HL-60 (cell line): Measurements from ENCODE around the gene PRR15L.

Source experiments
- DNase-seq, 2 experiments: peaks; one replicate each; pipeline ENCODE4 v3.0.0-alpha.2; 2010 to 2020; ENCODE audit warnings: low read depth in 1 of 2, low spot score in 1 of 2
- H3K27ac ChIP-seq: fragments of 250-450 bp; sonication (Bioruptor Pico); replicated peaks from 2 replicates; pipeline ENCODE4 v1.5.1; 2020; ENCODE audit warnings: mild to moderate bottlenecking, moderate library complexity
- H3K27me3 ChIP-seq: fragments of 250-450 bp; sonication (Bioruptor Pico); 2 replicates; pipeline ENCODE4 v1.5.1; 2021; ENCODE audit warnings: mild to moderate bottlenecking, moderate library complexity; ENCODE audit not compliant: insufficient read depth, poor library complexity, severe bottlenecking
- H3K4me3 ChIP-seq: replicated peaks from 2 replicates; pipeline ENCODE4 v1.5.1; 2011; ENCODE audit warnings: mild to moderate bottlenecking, control low read depth, low read length; ENCODE audit not compliant: insufficient read depth
- CTCF ChIP-seq: IDR thresholded peaks from one replicate; pipeline ENCODE4 v1.5.1; 2011; ENCODE audit warnings: low read length, control low read depth, inconsistent platforms; ENCODE audit not compliant: insufficient read depth
- GABPA ChIP-seq: IDR thresholded peaks from 2 replicates; pipeline ENCODE4 v1.6.1; 2012; ENCODE audit warnings: low read depth
- POLR2AphosphoS5 ChIP-seq: IDR thresholded peaks from 2 replicates; pipeline ENCODE4 v1.6.1; 2012; ENCODE audit warnings: low read depth
- REST ChIP-seq: IDR thresholded peaks from 2 replicates; pipeline ENCODE4 v1.6.1; 2012; ENCODE audit warnings: low read depth; ENCODE audit not compliant: insufficient replicate concordance
- SPI1 ChIP-seq: IDR thresholded peaks from 2 replicates; pipeline ENCODE4 v1.6.1; 2012; ENCODE audit warnings: low read depth, mild to moderate bottlenecking, borderline replicate concordance

PRR15L gene

GRCh38 chr17:47914306-47914948, 43.3 kb downstream of the PRR15L start:
- no peak overlapping the region for H3K4me3 ChIP-seq
- TF ChIP-seq SPI1 (no peak), GABPA (no peak), REST (no peak), CTCF (no peak), POLR2AphosphoS5 (no peak)
- DNase-seq, result no peak
- H3K27ac ChIP-seq, result no peak overlapping the region
- H3K27me3 ChIP-seq, result no peaks in the 10 kb centered on the region

- no peak overlapping the region for H3K27ac ChIP-seq
- no peak overlapping the region for H3K4me3 ChIP-seq
- DNase-seq, result no peak
- TF ChIP-seq GABPA, result no peak
- no peak for TF ChIP-seq CTCF
- no peak for TF ChIP-seq POLR2AphosphoS5
- TF ChIP-seq REST, result no peak
- TF ChIP-seq SPI1, result no peak
- no peaks in the 10 kb centered on the region for H3K27me3 ChIP-seq
These were observed 44.6 kb downstream of the PRR15L start for GRCh38 chr17:47913050-47913449.

- Histone ChIP-seq H3K27me3 (no peaks in the 10 kb centered on the region), H3K27ac (no peak overlapping the region), H3K4me3 (0 out of 2 replicates have a peak overlapping the region, but pooled peaks have one; percentile 4)
- peak; percentile 17 to 67 for DNase-seq
- TF ChIP-seq CTCF, result no peak
- no peak for TF ChIP-seq GABPA
These were observed 49.6 kb downstream of the PRR15L start for GRCh38 chr17:47907932-47908562.

GRCh38 chr17:47906443-47906842, 51.2 kb downstream of the PRR15L start:
- no peak for DNase-seq
- no peak for TF ChIP-seq POLR2AphosphoS5
- no peak for TF ChIP-seq CTCF
- TF ChIP-seq SPI1, result no peak
- TF ChIP-seq GABPA, result no peak
- TF ChIP-seq REST, result no peak
- no peak overlapping the region for H3K4me3 ChIP-seq
- no peak overlapping the region for H3K27ac ChIP-seq
- no peaks in the 10 kb centered on the region for H3K27me3 ChIP-seq
